ENCODE results near the gene SKAP1. TPM values are rescaled to one million over a fixed set of nuclear protein-coding genes. Genes with fewer than 3 reads are reported as not detected.

Gene SKAP1
- total RNA-seq, 1 donor from 2014 or later: not detected

GRCh38 chr17:48176471-48176855, 253.6 kb downstream of the SKAP1 start:
- Mint-ChIP-seq H3K4me3 (no peak overlapping the region), H3K9me3 (no peaks in the 10 kb centered on the region), H3K36me3 (no peaks in the 10 kb centered on the region), H3K27me3 (ENCODE audit: insufficient read depth, low read depth) (peaks cover 2% of the 10 kb centered on the region), H3K4me1 (peaks cover 11% of the 10 kb centered on the region), H3K27ac (no peak overlapping the region)
- no peaks in the 10 kb centered on the region for H3F3A ChIP-seq (ENCODE audit: low read depth)
- no peak overlapping the region for H3K9ac ChIP-seq
- no peaks in the 10 kb centered on the region for H3K9me3 ChIP-seq (ENCODE audit: low read depth)
- H3K27me3 ChIP-seq: no peaks in the 10 kb centered on the region
- no peak overlapping the region for H3K4me3 ChIP-seq
- no peaks in the 10 kb centered on the region for H3K36me3 ChIP-seq
- H3K79me2 ChIP-seq (ENCODE audit: low read depth): no peaks in the 10 kb centered on the region
- no peak overlapping the region for H3K4me2 ChIP-seq
- TF ChIP-seq CTCF (IDR thresholded peaks at IDR 0.05): no peak
- no peaks in the 10 kb centered on the region for H4K20me1 ChIP-seq (ENCODE audit: low read depth)
- DNase-seq (ENCODE audit: low spot score): no peak
- H3K27ac ChIP-seq: no peak overlapping the region
- peaks cover 13% of the 10 kb centered on the region for H3K4me1 ChIP-seq
- H2AFZ ChIP-seq (replicated peaks): no peak overlapping the region

GRCh38 chr17:48175692-48176470, 254.1 kb downstream of the SKAP1 start:
- H3K4me2 ChIP-seq: no peak overlapping the region
- H4K20me1 ChIP-seq (ENCODE audit: low read depth): no peaks in the 10 kb centered on the region
- H3K9me3 ChIP-seq (ENCODE audit: low read depth): no peaks in the 10 kb centered on the region
- no peak overlapping the region for H3K27ac ChIP-seq
- H3K27me3 Mint-ChIP-seq (ENCODE audit: insufficient read depth, low read depth): peaks cover 2% of the 10 kb centered on the region
- no peaks in the 10 kb centered on the region for H3F3A ChIP-seq (ENCODE audit: low read depth)
- no peak overlapping the region for H3K4me3 Mint-ChIP-seq
- H3K9ac ChIP-seq: no peak overlapping the region
- no peaks in the 10 kb centered on the region for H3K36me3 ChIP-seq
- no peaks in the 10 kb centered on the region for H3K79me2 ChIP-seq (ENCODE audit: low read depth)
- peaks cover 11% of the 10 kb centered on the region for H3K4me1 Mint-ChIP-seq
- H2AFZ ChIP-seq (replicated peaks): no peak overlapping the region
- H3K9me3 Mint-ChIP-seq: no peaks in the 10 kb centered on the region
- H3K27ac Mint-ChIP-seq: no peak overlapping the region
- no peak for TF ChIP-seq EZH2phosphoT487 (IDR thresholded peaks at IDR 0.05)
- no peak for TF ChIP-seq CTCF (IDR thresholded peaks at IDR 0.05)
- no peak for TF ChIP-seq EZH2 (IDR thresholded peaks at IDR 0.05)
- no peak overlapping the region for H3K4me3 ChIP-seq
- DNase-seq (ENCODE audit: low spot score): no peak
- no peaks in the 10 kb centered on the region for H3K27me3 ChIP-seq
- peaks cover 13% of the 10 kb centered on the region for H3K4me1 ChIP-seq
- no peaks in the 10 kb centered on the region for H3K36me3 Mint-ChIP-seq

GRCh38 chr17:48174833-48175523, 255.0 kb downstream of the SKAP1 start:
- no peaks in the 10 kb centered on the region for H3K36me3 ChIP-seq
- no peak overlapping the region for H2AFZ ChIP-seq (replicated peaks)
- peaks cover 11% of the 10 kb centered on the region for H3K4me1 Mint-ChIP-seq
- TF ChIP-seq CTCF (IDR thresholded peaks at IDR 0.05): no peak
- no peak for TF ChIP-seq EZH2phosphoT487 (IDR thresholded peaks at IDR 0.05)
- no peak for TF ChIP-seq EZH2 (IDR thresholded peaks at IDR 0.05)
- DNase-seq (ENCODE audit: low spot score): no peak
- H3K9me3 ChIP-seq (ENCODE audit: low read depth): no peaks in the 10 kb centered on the region
- no peaks in the 10 kb centered on the region for H3K9me3 Mint-ChIP-seq
- no peaks in the 10 kb centered on the region for H3K79me2 ChIP-seq (ENCODE audit: low read depth)
- peaks cover 13% of the 10 kb centered on the region for H3K4me1 ChIP-seq
- no peak overlapping the region for H3K27ac ChIP-seq
- H4K20me1 ChIP-seq (ENCODE audit: low read depth): no peaks in the 10 kb centered on the region
- H3K27me3 ChIP-seq: peaks cover 2% of the 10 kb centered on the region
- H3F3A ChIP-seq (ENCODE audit: low read depth): no peaks in the 10 kb centered on the region
- no peak overlapping the region for H3K9ac ChIP-seq
- no peak overlapping the region for H3K4me2 ChIP-seq
- no peak overlapping the region for H3K4me3 Mint-ChIP-seq
- H3K36me3 Mint-ChIP-seq: no peaks in the 10 kb centered on the region
- H3K27ac Mint-ChIP-seq: no peak overlapping the region
- H3K4me3 ChIP-seq: no peak overlapping the region
- peaks cover 2% of the 10 kb centered on the region for H3K27me3 Mint-ChIP-seq (ENCODE audit: insufficient read depth, low read depth)
